HS-5 (cell line): ENCODE results near the gene DPYD.

Experiments
- DNase-seq: peaks from one replicate; pipeline ENCODE4 v3.0.0-alpha.2; 2012; ENCODE audit warnings: low read depth

Gene DPYD

DNA sequence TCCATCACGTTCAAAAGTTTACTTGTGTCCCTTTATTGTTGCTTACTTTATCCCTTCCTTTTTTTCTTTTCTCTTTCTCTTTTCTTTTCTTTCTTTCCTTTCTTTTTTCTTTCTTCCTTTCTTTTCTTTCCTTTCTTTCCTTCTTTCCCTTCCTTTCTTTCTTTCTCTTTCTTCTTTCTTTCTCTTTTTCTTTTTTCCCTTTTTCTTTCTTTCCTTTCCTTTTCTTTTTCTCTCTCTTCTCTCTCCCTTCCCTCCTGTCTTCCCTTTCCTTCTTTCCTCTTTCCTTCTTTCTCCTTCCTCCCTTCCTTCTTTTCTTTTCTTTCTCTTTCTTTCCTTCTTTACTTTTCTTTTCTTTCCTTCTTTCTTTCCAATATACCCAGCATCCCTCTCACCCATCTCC, 391.2 kb downstream of the DPYD start:
- DNase-seq: no peak

DNA sequence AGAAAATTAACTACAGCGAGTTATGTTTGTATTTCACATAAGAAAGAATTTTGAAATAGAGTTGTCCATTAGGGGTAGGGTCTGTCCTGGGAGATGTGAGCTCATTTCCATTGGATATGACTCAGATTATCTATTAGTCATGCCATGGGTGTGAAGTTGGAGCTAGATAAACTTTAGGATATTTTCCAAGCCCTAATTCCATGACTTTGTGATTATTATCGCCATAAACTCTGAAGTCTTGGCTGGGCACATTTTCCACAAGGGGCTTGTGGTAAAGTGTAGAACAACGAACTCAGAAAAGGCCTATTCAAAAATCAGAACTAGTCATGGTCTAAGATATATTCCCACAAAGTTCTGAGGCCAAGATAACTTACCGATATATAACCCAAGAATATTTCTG, 396.6 kb downstream of the DPYD start:
- no peak for DNase-seq

DNA sequence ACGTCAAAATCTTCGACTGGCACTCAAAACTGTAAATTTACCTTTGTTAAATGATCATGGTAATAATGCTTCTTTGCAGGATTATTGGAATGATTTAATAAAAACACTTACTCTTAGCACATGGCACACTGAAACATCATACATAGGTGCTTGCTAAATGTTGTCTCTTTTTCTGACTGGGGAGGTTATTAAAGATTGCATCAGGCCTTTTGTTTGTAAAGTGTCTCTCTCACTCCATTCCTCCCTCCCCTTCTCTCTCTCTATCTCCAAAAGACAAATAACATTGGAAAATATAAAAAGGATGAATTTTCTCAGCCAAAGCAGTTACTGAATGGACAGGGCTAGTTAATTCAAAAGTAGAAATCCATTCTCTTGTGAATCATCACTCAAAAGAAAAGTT, 404.2 kb downstream of the DPYD start:
- DNase-seq: no peak

DNA sequence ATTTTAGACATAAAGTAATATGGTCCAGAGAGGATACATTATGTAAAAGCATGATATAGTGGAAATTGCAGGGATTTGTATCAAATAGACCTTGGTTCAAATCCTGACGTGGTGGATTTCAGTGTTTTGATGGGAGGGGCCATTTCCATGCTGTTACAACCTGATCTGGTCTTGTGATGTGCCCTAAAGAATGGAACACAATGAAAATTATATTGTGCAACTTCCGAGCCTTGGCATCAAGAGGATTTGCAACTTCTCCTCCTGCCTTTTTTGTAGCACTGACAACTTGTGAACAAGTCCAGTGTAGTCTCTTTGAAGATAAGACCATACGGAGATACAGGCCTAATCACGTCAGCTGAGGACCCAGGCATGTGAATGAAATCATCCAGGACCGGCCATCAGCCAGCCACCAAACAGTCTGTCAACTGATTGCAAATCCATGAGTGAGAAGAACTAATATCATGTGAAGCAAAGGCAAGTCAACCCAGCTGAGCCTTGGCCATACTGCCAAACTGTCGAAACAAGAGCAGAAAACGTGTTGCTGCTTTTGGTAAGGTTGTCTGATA, 412.1 kb downstream of the DPYD start:
- no peak for DNase-seq

DNA sequence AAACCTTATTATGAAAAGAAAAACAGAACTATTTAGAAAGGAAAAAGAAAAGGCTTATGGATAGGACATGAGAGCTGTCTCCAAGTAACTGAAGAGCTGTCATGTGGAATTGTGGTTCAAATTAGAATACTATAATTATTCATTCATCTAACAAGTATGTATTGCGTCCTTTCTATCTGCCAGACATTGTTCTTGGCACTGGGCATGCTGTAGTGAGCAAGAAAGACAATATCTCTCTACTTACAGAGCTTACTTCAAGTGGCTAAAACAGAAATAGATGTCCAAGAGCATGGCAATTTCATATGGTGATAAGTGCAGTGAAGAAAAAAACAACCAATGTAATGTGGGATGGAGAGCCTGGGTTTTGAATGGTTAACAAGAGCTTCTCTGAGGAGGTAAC, 413.0 kb downstream of the DPYD start:
- no peak for DNase-seq

DNA sequence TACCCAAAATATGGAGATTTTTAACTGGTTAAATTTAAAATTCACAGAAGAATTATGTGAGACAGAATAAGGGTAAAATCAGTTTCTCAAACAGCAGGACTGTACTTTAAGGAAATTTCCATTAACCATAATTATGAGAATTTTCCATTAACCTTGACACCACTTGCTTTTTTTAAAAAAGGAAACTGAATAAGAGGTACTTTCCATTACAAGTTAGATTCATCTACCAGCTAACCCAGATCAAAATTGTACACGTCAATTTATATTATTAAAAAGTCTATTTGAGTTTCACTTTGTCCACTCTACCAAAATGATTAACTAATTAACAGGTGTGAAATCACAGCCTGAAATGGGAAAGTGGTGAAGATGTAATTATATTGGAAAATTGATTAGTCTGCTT, 414.5 kb downstream of the DPYD start:
- no peak for DNase-seq

DNA sequence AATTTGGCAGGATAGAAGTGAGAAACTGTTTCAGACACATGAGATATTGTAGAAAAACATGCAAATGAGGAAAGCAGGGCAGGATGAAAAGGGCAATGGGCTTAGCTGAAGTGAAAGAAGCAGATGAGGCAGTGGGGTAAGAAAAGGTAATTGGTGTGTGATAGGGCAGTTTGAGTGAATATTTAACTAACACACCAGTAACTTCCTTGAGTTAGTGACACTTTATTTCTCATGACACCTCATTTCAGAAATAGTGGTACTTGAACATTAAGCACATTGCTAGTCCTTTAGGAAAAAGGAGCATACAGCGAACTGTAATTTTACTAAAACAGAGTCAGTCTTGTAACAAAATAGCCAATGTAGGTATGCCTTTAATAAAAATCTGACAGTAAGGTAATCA, 415.0 kb downstream of the DPYD start:
- DNase-seq: no peak

DNA sequence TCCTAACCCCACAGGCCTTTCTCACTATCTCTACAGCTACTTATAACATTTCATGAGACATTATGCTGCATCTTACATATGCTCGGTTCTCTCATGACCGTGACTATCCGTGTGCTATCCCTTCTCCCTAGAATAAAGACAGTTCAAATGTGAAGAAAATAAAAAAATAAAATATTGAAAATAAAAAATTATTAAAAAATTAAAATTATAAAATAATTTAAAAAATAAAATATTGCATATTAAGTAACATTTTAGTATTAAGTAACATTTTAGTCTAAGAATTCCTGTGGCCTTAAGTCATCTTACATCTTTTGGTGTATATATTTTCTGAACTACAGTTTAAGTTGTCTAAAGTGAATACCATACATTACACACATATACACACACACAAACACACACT, 415.5 kb downstream of the DPYD start:
- DNase-seq: no peak

DNA sequence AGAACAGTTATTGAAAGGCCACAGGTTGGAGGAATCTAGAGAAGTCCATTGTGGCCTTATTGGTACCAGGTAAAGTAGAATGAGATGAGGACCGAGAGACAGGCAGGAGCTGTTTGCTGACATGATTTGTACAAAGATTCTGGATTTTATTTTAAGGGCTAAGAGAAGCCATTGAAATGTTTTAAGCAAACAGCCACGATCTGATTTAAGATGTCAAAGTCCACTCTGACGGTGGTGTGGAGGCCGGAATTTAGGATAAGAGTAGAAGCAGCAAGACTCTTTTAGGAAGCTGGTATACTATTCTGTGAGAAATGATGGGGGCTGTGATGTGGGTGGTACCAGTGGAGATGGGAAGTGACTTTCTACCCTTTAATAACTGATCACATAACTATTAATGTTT, 418.5 kb downstream of the DPYD start:
- no peak for DNase-seq

DNA sequence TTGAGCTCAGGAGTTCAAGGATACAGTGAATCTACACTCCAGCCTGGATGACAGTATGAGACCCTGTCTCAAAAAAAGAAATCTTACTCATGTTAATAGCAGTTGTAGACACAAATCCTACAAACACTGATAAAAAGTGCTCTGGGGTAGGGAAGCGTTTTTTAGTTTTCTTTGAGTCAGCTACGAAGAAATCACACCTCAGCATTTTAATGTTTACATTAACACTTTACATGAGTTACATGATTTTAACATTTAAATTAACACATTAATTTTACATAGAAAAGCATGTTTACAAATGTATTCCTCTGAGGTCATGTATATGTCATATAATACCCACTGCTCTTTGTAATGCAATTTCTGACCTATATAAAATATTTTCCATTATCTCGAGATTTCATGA, 419.2 kb downstream of the DPYD start:
- DNase-seq: no peak

DNA sequence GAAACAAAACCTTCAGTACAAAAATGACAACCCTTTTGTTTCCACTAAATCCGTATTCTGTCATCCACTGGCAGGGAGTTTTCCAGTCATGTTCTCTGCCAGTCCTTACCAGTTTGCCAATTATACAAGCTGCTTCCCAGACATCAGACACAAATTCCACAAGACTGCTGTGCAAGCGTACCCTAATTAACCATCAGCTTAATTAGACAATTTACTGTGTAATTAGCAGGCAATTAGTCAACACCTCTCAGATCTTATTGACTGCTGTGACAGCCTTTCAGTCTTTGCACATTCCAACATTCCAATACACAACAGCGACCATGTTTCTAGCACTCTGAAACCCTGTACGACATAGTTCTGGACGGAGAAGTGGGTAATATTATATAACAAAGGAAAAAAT, 420.1 kb downstream of the DPYD start:
- no peak for DNase-seq

DNA sequence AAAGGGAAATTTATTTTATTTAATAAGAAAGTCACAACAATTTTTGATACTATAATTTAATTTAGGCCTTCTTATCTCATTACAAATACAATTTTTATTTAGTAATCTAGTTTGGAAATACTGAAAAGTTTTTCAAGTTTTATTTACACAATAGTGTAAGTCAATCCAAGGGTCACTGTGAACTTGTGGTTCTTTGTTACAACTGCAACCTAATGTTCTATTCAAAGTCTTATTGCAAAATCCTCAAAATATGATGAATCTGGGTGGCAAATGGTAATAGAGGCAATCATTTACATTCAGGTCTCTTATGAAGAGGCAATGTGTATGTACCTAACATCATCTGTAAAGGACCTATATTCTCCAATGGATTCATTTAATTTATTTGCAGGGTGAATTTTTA, 421.2 kb downstream of the DPYD start:
- no peak for DNase-seq

DNA sequence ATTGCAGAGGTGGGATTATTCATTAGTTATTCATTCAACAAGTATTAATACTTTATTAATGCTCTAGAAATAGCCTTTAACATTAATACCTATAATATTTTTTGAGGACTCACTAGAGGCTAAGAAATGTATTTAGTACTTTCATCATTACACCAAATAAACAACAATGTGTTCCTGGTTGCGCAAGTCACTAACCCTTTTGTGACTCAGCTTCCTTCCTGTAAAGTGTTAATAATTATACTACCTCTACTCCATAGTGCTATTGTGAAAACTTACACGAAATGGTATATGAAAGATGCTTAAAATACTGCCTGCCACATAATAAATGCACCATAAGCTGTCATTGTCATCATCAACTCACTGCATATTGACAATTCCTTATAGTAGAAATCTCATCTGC, 431.0 kb downstream of the DPYD start:
- DNase-seq: peak; percentile 13

DNA sequence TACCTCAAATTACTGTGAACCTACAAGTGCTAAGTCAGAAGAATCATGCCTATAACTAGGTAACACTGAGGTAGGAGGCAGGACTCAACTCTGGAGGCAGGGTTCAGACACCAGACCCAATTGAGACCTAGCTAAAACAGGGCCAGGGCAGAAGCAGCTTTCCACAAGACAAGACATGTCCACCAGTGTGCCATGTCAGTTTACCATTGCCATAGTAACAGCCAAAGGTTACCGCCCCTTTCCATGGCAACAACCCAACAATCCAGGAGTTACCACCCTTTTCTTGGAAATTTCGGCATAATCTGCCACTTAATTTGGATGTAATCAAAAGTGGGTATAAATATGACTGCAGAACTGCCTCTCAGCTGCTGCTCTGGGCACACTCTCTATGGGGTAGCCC, 432.3 kb downstream of the DPYD start:
- no peak for DNase-seq

DNA sequence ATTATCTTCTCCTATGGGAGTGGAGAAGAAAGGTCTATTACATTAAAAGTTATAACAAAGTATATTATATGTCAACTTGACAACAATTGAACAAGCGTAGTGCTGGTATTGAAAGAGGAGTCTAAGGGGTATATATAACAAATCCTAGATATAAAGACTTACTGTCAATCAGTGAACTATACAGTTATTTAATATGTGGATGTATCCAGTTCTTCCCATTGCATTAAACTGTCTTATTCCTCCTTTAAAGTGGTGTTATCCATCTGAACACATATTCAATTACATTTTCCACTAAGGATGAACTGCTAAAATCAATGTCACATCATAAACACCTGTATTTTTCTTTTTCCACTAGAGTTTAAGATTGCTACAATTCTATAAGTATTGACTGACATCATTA, 438.8 kb downstream of the DPYD start:
- DNase-seq: no peak

DNA sequence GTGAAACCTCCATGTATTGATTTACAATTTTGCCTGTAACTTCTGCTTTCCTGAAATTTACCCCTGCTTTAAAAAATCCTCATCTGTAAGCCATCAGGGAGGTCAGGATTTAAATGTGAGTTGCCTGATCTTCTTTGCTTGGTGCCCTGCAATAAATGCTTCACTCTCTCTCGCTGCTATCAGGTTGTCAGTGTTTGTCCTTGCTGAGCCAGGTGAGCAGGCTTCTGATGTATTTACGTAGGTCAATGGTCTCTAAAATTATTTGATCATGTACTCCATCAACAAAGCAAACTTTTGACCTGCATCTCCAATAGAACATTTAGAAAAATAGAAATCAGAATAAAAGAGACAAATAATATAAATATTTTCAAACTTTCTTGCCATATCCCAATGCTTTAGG, 453.4 kb downstream of the DPYD start:
- DNase-seq: no peak

DNA sequence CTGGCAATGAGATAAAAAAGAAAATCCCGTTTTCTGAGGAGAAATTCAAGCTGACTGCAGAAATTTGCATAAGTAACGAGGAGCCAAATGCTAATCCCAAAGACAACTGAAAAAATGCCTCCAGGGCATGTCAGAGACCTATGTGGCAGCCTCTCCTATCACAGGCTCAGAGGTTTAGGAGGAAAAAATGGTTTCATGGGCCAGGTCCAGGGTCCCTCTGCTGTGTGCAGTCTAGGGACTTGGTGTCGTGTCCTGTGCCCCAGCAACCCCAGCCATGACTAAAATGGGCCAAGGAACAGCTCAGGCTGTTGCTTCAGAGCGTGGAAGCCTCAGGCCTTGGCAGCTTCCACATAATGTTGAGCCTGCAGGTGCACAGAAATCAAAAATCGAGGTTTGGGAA, 456.5 kb downstream of the DPYD start:
- no peak for DNase-seq

DNA sequence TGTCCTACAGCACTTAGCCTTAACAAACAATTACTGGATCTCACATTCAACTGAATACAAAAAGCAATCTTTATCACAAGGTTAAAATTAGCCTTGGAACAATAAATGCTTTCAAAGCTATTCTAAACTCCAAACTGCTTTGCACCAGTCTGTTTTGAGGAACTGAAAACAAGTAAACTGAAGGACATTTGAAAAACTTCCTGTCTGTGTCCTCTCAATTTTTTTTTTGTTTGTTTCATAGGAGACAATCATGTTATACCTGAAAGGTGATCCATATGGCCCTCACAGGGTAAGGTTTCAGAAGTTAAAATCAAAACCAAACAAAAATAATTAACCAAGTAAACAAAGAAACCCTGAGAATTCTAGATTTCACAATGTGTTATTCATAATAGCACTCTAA, 459.1 kb downstream of the DPYD start:
- no peak for DNase-seq

DNA sequence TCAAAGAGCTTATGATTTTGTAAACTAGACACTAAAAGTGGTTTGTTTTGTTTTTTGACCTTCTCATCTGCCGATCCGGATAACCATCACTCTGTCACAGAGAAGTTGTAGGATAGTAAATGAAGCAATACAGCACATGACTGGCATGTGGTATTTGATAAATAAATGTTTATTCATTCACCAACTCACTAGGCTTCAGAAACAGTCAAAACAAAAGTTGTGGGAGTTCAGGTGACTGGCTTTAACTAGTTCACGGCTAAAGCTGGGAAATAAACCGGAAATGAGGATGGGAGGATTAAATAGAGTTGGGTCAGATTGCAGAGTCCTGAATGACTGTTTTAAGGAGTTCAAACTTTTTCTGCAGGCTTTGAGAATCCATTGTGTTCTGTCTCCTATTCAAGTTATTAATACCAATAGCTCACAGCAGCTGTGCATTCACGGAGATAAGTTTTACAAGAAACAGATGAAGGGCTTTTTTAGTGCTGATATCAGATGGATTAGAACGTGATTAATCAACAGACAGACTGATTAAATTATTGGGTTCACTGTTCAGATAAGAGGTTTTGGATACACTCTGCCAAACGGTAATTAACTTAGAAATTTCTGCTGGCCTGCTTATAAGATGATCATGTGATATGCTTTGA, 463.3 kb downstream of the DPYD start:
- DNase-seq: no peak

DNA sequence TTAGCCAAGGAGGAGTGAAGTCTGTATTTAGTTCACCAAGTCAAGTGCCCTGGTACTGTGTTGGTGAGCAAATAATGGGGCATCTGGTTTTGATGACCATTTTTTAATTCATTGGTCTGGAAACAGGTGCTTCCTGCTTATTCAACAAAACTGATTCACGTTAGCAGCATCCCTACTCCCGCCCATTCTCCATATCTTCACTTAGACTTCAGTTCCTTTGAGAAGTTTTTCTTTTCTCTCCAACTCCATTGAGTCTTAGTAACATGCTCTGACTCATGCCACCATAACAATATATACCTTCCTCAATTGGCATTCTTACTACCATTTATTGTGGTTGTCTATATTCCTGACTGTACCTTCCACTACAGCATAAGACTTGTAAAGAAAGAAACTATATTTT, 468.9 kb downstream of the DPYD start:
- DNase-seq: no peak

DNA sequence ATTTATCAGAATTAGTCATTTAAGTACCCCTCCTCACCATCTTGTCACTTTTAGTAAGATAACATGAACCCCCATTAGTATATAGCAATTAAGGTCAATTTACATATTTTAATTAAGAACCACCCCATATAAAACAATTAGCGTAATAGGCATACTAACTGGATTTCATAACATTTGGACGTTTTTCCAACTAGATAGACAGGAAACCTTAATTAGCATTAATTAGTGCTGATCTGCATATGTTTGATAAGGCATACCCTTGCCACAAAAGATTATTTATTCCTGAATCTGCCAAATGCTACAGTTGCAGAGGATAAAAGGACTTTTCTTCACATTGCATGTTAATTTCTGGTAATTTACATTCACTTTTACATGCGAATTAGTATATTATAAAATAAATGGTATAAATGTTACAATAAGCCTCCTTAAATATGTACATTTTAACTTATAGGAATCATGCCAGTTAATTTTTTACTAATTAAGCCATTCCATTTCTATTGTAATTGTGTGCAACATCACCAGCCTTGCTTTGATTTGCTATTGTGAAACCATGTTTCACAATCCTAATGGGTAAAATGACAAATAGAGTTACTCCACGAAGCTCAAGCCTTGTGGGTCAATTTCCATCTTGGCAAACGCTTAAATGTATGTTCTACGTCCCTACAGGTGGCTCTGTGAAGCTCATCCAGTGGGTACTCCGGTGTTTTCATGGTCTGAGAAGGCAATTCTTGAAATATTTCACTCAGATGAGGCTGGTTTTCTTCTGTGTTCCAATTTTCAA, 469.6 kb downstream of the DPYD start:
- DNase-seq: no peak

DNA sequence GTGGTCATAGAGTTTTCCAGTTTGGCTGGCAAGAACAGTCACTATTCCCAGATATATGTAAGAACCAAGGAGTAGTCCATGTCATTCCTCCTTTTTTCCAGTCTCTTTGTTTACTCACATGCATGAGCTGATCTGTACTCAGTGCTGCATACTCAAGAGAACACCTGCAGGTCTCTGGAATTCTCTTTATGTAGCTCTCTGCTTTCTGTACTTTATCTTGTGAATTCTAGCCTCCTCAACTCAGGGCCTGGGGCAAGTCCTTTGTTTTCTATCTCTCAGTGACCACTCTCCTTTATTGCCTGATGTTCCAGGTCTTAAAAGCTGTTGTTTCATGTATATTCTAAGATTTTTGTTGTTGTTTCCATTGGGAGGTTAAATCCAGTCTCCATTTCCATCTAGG, 478.9 kb downstream of the DPYD start:
- DNase-seq: no peak

DNA sequence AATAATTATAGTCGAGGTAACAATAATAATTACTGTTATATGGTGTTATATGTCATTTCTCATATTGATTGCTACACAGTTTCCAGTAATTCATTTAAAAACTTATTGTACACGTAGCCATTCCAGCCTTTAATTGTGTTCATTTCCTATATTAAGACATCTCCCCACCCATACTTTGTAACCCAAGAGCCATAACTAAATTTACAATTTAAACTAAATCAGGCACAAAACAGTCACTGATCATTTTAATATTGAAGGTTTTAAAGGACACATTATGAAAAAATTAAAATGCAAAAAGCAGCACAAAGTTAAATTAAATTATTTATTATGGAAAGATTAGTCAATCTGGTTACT, 487.0 kb downstream of the DPYD start:
- no peak for DNase-seq
